HG02759 (cell line): ENCODE measurements around the gene TPCN2.

Experiments
- ATAC-seq: cut with Tn5 transposase; IDR thresholded peaks from one replicate; pipeline ENCODE4 v1.9.1; 2021; ENCODE audit warnings: mild to moderate bottlenecking, moderate library complexity; ENCODE audit not compliant: unreplicated experiment

TPCN2 gene

DNA sequence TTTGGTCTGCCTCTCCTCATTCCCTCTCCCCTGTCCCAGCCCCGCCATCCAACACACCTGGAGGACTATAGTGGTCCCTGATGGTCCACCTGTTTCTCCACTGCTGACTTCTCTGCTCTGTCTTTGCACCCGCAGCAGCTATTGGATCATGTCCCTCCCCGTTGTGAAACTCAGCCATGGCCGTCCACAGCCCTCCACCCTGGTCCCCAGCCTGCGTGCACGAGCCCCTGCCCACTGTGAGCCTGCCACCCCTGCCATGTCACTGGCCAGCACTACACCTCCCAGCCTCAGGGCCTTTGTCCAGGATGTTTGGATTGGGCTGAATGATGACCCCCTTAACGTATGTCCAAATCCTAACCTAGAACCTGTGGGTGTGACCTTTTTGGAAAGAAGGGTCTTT lies 59.3 kb downstream of the TPCN2 start:
- no peak for ATAC-seq

DNA sequence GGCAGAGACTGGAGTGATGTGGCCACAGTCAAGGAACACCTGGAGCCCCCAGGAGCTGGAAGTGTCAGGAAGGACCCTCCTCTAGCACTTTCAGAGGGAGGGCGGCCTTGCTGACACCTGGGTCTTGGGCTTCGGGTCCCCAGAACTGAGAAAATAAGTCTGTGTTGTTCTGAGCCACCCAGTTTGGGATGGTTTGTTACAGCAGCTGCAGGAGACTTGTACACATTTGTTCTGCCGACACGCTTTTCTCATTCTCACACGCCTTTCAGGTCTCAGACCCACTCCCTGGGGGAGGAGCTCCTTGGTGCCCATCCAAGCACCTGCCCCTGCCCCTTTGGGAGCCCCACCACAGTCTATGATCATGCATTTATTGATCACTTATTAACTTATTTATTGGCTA lies 59.8 kb downstream of the TPCN2 start:
- no peak for ATAC-seq

DNA sequence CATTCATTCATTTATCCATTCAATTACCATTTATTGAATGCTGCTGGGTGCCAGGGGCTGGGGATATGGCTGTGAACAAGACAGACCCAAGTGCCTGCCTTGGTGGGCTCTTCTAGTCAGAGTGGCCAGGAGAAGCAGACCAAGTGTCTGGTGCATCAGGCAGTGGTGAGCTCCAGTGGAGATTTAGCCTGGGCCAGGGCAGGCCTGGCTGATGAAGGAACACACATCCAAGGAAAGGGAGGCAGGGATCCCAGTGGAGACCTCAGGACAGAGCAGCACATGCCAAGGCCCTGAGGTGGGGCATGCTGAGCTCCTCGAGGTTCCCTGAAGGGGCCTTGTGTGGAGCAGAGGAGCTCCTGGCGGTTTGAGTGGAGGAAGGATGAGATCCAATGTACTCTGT lies 60.4 kb downstream of the TPCN2 start:
- no peak for ATAC-seq

DNA sequence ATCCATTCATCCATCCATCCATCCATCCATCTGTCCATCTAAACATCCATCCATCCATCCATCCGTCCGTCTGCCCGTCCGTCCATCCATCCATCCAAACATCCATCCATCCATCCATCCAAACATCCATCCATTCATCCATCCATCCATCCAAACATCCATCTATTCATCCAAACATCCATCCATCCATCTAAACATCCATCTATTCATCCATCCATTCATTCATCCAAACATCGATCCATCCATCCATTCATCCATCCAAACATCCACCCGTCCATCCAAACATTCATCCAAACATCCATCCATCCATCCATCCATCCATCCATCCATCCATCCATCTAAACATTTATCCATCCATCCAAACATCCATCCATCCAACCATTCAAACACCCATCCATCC lies 61.7 kb downstream of the TPCN2 start:
- no peak for ATAC-seq

DNA sequence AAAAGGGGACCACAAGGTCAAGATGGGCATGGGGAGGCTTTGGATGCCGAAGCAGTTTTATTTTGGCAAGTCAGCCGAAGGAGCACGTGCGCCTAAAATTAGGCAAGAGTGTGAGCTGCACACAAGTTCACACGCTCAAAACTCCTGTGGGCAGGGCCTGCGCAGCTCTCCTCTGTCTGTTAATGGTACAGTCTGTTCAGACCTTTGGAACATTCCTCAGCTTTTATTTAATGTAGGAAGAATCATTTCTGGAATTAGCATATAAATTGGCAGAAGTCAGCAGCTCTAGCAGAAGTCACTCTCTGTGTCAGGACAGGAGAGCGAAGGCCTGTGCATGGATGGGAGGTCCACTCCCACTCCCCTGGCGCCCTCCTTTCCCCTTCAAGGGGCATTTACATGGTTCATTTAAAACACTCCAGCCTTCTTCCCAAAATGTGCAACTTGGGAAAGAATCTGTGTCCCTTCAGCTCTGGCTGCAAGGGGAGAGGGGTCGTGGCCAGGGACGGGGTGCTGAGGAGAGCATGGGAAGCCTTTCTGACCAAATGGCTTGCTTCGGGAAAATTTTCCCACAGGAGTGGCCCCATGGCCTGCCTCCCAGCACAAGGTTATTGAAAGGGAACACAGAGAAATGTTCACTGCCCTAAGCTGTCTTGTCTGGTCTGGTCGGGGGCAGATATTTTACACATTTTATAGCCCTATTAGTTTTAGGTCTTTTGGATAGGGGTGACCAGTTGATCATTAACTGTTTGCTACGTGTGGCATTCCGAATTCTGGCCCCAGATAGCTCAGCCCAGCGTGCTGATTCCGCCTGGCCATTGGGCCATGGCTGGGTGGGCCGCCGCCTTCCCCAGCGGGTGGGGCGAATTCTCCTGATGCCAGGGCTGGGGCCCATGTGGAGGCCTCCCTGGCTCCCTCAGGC lies 63.2 kb downstream of the TPCN2 start:
- ATAC-seq: no peak

DNA sequence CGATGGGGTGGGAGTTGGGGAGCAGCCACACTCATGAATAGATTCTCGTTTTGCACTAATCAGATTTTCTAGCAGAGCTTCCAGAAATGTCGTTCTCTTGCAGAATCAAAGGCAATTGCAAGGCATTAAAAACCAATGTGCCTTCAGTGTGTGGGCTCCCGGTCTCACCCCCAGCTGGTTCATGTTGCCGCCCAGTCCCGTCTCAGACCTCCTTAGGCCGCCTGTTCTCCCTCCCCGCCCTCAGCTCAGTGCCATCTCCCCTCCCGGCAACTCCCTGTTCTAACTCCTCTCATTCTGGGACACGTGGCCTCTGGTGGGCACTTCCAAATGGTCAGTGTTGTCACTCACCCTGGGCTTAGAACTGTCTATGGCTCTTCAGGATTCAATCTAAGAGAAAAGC lies 64.5 kb downstream of the TPCN2 start:
- ATAC-seq: no peak

DNA sequence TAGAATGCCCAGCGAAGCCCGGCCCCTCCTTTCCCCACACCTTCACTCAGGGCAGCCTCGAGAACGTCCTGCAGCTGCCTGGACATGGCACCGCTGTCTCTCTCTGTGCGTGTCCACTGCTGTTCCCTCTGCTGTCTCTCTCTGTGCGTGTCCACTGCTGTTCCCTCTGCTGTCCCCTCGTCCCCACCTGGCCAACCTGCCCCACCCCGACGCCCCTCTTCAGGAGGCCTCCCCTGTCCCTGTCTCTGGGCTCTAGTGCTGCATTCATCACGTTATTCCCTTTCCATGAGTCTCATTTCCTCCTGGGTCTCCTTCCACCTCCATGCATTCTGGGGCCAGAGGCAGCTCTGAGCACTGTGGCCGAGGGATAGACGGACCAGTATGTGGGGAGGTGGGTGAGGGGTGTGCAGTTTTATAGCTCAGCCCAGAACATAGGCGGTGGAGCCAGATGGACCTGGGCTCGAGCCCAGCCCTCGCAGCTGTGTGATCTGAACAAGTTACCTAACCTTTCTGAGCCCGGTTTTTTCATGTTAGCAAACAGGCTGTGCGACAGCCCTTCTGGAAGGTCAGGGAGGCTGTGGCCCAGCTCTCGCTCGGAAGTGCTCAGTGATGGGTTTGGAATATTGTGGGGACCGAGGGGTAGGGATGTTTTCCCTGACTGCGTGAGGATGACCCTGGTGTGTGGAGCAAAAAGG lies 65.1 kb downstream of the TPCN2 start:
- no peak for ATAC-seq

DNA sequence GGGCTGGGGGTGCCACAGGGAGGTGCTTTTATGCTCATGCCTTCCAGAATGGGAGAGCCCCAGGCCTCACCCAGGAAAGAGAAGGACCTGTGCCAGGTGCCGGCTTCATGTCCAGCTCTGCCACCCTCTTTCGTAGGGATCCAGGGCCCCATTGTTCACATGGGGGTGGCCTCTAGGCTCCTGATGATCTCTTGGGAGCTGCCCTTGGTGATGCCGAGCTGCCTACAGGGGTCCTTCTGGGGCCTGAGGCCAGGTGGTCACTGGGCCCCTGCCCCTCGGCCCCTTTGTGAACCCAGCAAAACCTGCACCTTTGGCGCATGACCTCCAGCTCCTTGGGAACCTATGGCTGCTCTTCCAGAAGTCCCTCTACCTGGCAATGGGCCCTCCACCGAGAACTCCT lies 65.6 kb downstream of the TPCN2 start:
- ATAC-seq: no peak

DNA sequence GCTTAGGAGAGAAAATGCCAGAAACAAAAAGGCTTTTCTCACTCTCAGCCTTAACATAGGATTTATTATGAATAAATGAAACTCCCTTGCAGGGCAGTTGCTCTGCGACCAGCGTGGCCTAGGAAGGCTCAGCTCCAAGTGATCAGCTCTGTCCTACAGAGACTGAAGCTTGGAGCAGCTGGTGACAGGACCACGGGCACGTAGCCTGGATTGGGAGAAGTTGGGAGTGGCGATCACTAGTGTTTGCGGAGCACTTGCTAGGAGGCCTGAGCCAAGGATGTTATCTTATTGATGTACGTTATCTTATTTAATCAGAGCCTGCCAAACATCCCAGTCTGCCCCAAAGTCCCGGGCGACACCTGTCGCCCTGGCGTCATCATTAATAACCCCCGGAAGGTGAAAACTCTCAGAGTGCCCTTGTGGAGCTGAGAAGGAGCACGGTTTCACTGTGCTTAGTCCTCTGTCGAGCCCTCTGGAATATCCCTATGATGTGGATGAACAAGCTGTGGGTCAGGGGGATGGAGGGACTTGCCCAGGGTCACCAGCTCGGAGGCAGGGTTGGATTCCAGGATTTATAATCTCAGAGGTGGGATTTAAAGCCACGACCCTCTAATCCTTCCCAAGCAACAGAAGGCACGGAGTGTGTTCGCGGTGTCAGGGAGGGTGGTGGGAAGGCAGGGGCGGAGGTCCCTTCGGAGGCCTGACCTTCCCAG lies 66.2 kb downstream of the TPCN2 start:
- no peak for ATAC-seq

DNA sequence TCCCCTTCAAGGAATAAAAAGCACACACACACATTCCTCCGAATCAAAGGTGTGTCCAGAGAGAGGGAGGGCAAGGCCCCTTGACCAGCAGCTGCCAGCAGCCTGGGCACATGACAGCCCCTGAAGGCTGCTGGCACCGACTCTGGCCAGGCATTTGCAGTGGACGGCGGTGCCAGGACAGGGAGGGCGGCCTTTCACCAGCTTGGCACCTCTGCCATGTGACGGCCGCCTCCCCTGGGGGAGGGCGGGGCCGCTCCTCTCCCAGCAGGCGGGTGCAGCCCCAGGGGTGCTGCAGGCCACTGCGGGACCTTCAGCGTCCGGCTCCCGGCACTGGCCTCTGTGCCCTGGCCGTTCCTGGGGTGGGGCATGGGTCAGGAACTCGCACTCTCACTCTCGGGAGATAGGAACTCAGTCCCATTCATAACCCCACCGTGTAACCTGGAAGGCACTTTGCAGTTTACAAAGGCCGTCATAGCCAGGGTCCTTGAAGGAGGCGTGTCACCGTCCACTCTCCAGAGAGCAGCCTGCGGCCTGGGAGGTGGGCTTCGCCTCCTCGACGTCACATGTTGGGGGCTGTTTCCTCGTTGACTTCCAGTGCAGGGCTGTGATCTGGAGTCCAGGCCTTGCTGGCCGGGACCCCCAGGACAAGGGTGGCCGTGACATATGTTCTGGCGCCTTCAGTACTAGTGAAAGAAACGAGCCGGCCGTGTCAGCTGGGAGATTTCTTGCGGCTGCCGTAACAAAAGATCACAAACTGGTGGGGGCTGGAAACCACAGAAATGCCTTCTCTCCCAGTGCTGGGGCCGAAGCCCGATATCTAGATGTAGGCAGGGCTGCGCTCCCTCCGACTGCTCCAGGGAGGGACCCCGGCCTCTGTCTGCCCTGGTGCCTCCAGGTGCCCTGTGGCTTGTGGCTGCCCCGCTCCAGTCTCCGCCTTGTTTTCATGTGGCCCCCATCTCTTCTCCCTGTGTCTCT lies 67.1 kb downstream of the TPCN2 start:
- no peak for ATAC-seq

DNA sequence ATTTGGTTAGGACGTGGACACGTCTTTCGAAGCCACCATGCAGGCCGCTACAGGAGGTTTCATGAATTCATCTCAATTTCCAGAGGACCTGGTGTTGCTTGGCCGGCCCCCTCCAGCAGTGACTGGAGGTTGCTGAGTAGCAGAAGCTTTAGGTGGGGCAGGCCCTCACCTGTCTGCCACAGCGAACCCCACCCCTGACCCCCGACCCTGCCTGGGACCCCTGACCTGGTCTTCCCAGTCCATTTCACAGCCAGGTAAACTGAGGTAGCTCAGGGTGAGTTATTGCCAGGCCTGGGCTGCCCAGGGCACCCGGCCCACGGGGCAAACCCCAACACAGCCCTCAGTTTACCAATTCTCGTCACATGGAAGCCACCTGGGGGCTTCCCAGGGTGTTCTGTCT lies 67.9 kb downstream of the TPCN2 start:
- ATAC-seq: no peak

DNA sequence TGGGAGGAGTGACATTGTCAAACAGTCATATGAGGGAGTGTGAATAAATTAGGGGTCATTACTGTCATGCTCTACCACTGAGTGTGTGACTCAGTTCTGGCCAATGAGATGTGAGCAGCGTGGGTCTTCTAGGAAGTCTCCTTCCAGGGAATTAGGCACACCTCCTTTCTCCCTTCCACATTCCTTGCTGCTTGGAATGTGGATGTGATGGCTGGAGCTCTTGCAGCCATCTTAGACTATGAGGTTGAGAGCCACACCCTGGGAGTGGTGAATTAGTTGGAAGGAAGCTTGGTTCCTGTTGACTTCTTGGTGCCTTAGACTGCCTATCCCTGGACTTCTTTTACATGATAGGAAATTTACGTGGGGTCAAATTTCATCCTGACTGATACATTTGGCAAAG lies 70.5 kb downstream of the TPCN2 start:
- ATAC-seq: no peak

DNA sequence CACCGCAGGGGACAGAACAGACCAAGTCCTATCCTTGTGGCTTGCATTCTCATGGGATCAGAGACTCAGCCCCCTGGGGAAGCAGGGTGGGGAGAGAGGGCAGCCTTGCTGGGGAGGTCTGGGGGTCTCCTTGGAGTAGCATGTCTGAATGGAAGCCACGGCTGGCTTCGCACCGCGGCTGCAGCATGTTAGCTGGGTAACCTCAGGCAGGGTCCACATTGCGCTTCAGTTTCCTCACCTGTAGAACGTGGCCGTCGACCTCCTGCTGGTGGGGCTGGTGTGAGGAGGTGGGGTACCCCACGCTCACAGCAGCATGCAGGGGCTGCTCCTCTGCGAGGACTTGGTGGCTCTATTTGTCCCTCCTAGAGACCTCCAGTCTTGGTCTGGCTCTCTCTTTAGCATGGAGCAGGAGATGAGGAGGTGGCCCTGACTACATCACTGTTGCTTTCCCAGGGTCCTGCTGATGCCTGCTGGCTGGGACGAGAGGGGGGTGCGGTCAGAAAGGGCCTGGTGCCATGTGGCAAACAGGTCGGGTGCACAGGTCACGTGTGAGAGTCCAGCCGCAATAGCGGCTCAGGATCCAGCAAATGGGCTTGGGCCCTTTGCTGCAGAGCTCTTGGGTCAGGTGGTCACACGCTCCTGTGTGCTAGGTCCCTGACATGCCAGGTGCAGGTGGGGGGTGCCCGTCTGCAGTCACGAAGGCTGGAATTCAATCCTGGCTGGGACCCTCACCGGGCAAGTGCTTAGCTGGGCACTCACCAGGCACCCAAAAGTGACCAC lies 71.6 kb downstream of the TPCN2 start:
- no peak for ATAC-seq

DNA sequence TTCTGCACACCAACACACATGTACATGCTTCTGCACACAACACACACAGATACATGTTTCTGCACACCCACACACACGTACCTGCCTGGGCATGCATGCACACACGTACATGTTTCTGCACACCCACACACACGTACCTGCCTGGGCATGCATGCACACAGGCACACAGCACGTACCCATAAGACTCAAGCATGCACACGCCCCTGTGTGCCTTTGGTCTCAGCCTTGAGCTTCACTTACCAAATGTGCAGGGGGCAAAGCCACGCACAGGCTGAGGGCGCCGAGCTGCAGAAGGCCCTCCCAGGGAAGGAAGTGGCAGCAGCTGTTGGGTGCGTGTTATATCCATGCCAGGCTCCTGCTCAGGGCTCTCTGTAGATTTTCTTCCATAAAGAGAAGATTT lies 72.3 kb downstream of the TPCN2 start:
- ATAC-seq: no peak

DNA sequence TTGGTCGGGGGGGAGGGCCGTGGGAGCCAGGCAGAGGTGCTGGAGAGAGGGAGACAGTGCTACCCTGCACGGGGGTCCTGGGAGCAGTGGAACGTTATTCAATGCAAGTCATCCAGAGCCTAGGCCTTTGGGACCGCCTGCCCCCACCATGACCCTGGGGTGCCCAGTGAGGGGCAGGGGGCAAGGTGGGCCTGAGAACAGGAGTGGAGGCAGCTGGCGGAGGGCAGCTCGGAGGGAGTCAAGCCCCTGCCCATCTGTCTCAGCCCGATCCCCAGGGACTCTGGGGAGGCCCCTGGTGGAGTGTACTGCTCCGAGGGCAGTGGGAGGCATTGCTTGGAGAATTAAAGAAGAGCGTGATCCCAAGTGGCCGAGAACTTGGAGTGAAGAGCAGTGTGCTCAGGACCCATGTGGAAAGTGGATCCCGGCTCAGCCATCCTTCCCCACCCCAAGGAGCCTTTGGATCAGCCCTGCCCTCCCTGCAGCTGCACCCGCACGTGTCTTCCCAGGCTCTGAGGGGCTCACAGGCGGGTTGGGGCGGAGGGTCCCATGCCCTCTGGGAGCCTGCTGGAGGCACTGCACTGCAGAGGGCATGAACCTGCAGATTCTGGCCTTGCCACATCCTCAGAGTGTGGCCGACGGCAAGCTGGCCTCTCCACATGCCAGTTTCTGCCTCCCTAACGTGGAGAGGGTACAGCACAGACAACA lies 73.0 kb downstream of the TPCN2 start:
- ATAC-seq: no peak

DNA sequence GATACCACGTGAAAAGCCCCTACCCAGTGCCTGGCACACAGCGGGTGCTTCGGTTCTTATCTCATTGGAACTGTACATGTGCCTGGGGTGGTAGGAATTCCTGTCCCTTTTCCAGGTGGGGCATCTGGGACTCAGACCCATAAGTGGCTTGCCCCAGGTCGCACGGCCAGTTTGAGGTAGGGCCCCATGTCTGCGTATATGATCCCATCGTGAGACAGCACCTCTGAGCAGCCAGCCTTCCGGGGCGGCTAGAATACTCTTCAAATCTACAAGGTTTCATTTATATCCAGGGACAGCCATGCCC lies 73.5 kb downstream of the TPCN2 start:
- ATAC-seq: no peak

DNA sequence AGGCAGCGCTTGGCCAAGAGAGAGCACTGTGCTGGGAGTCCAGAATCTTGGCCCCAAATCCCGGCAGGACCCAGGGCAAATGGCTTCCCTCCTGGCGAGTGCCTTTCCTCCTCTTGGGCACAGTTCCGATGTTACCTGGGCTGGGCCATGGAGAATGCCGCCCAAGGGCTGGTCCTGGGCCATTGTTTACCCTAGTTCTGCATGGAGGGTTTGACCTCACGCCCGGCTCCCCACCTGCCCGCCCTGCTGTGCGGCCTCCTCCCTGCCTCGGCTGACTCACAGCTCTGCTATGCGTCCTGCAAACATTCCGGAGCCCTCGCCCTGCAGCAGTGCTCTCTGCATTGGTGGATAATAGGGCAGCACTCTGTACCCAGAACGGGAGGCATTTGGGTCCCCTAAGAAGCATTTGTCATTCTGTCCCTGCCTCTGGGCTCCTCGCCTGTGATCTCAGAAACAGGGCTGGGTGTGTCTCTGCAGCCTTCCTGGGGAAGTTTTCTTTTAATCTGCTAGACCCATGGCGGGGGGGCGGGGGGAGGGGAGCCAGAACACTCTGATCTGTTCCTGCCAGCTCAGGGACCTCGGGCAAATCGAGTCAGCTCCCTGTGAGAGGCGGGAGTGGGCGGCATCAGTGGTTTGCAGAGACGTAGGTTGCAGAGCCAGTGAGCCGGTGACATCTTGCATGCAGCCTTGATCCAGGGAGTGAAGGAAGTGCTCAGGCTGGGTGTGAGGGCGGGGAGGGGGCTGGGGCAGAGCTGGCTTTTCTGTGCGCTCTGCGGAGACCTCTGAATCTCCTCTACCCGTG lies 74.1 kb downstream of the TPCN2 start:
- ATAC-seq: no peak
